NOMO-1 treated with DMSO at 0.1 percent for 48 hours (cell line): ENCODE results near the gene MEGF6.

Experiments
- DNase-seq: peaks from one replicate; lab custom pipeline; 2025; ENCODE audit not compliant: unreplicated experiment; lab: John Stamatoyannopoulos, UW

Gene MEGF6

DNA sequence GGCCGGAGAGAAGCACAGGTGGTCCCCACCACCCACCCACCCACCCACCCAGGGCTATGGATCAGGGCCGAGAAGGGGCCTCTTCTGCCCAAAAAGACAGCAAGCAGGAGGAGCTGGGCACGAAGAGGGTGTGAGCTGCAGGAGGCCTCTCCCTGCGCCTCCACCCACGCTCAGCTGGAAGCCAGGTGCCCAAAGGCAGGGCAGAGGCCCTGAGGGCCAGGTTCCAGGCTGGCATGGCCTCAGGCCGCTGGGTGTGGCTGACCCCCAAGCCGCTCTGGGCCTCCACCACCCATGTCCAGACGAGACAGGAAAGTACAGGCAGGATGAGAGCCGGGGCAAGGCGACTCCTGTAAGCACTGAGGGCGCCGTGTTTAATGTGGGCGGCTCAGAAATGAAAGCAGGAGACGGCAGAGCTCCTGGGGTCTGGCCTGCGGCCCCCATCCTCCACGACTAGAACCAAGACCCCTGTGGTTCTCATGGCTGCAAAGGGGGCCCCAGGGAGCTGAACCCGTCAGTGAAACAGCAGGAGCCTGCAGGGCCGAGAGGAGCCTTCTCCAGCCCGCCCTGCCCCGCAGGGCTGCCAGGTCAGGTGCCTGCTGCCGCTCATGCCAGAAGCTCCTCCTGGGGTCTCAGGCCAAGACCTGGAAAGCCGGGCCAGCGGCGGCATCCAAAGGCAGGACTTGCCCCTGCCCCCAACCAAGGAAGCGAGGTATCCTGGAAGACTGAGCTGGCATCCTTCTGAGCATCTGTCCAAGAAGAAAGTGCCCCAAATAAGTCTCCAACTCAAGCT is 56.0 kb downstream of the MEGF6 start:
- DNase-seq, result no peak

DNA sequence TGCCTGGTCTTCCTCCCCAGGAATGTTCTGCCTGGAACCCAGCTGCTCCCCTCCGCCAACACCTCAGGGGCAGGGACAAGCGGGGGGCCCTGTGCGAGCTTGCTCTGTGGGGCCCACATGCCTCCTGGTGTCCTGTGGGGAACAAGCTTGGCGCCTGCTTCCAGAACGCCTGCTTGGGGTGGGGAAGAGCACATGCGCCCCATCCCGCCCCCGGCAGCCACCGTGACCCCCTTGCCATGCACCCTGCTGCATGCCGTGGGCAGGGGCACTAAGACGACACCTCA is 57.4 kb downstream of the MEGF6 start:
- no peak for DNase-seq

DNA sequence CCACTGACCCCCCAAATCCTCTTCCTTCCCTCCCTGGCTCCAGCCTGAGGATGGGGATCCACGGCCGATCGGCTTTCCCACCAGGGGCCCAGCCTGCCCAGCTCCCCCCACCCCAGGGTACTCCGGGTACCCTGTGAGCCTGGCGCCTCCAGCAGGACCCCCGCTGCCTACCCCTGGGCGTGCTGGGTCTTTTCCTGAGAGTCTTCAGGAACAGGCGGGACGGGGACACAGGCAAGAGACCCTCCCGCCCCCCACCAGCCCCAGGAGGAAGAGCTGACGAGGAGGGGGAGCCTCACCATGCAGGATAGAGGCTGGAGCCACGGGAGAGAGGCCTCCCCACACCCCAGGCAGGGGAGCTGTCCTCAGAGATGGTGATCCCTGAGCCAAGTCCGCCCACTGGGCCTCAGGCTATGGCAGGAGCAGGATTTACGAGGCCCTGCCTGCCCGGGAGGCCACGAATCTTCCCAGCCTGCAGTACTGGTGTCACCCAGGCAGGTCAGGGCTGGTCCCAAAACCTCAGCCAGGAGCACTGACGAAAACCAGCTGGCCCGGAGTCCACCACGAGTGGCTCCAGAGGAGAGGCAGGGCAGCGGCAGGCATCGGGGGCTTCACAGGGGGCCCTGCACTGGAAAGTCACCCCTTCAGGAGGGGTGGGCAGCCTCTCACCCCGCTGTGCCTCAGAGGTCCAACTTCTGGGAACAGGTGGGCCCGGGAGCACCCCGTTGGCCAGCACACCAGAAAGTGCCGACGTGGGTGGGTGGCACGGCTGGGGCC is 58.0 kb downstream of the MEGF6 start:
- DNase-seq, result no peak

DNA sequence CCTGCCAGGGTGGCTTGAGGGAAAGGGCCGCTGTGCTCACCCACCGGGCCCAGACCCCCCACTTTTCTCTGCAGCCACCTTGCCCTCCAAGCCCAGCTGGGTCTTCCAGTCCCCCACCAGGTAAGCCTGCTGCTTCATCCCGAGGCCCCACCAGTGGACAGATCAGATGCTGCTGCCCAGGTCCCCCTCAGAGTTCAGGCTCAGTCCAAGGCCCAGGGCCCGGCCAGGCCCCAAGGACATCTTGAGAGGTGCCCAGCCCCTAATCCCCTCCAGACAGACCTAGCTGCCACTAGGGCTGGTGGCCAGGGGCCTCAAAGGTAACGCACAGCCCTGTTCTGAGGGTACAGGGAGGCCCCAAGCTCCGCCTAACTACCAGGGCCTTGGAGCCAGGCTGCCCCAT is 58.6 kb downstream of the MEGF6 start:
- DNase-seq, result no peak

DNA sequence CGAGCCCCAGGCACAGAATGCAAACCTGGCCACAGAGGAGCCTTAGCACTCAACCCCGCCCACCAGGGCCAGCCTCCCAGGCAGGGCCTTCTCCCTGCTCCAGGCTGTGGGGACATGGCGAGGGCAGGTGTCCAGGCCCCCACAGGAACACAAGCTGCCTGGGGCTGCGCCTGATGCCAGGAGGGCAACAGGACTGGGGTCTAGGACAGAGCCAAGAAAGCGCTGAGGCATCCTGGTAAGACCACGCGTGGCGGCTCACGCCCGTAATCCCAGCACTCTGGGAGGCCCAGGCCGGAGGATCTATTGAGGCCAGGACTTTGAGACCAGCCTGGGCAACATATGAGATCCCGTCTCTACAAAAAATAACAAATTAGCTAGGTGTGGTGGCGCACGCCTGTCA is 59.1 kb downstream of the MEGF6 start:
- no peak for DNase-seq

DNA sequence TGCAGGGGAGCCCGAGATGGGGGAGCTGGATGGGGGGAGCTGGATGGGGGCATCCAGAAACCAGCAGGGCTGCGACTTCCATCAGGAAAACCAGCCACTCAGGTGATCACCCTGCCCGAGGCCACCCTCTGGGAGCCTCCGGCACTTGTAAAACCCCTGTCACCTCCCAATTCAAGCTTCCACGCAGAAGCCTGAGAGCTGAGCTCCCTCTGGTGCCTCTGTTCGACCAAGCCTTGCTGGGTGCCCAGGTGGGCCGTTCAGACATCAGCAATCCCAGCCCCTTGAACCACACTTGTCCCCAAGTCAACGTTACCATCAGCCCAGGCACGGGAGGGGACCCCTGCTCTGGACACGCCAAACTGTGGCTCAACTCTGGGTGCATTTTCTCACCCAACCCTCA is 59.6 kb downstream of the MEGF6 start:
- DNase-seq, result no peak

DNA sequence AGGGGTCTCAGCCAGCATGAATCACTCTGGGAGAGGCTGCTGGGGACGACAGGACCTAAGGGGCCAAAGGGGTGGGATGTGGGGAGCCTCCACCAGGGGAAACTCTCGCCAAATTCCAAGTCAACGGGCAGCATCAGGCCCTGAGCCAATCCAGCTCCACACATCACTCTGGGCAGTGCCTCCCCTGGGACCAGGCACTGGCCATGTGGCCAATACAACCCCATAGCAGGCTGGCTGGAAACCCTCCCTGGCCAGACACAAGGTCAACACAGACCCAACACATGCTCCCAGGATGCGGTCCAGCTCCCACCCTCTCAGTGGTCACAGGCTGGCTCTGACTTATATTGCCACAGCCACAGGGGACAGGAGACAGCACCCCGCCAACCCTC is 60.0 kb downstream of the MEGF6 start:
- no peak for DNase-seq

DNA sequence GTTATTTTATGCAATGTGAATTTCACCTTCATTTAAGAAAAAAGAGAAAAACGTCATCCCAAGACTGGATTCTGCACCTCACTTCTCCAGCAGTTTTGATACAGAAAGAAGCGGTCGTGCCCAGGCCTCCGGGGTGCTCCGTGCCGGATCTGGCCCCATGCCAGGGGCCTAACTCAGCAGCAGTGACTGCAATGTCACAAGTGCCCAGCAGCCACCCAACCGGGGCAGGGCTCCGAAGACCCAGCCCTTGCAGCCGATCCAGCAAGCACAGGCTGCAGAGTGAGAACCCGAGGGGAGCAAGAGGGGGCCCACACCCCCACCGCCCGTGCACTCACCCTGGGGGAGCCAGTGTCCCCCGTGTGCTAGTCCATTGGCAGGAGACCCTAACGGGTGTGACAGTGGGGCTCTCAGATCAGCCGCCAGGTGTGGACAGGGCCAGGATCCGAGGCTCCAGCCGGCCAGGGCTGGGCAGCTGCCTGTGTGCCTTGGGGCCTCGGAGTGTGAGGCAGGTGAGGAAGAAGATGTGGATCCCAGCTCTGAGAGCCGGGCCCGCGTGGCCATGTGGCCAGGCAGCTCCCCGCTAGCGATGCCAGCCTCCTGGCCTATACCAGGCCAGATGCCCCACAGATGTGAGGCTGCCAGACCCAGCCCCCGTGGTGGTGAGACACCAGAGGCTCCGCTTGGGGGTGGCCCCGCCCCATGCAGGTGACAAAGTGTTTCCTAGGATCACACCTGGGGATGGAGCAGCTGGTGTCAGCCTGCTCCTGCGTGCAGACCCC is 60.6 kb downstream of the MEGF6 start:
- no peak for DNase-seq

DNA sequence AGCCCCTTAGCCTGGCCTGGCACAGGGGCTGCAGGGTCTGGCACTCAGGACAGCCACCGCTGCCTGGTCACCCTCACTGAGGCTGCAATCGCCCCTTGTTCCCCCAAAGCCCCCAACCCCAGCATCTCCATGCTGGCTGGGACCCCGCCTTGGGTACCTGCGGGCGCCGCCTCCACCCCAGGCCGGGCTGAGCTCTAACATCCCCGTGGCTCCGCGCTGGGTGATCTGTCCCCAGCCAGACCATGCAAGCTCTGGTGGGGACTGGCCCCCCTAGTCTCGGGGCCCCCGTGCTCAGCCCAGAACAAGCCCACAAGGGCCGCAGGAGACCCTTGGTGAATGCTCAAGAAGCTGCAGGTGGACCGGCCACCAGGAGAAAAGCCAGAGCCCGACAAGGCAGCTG is 62.4 kb downstream of the MEGF6 start:
- no peak for DNase-seq

DNA sequence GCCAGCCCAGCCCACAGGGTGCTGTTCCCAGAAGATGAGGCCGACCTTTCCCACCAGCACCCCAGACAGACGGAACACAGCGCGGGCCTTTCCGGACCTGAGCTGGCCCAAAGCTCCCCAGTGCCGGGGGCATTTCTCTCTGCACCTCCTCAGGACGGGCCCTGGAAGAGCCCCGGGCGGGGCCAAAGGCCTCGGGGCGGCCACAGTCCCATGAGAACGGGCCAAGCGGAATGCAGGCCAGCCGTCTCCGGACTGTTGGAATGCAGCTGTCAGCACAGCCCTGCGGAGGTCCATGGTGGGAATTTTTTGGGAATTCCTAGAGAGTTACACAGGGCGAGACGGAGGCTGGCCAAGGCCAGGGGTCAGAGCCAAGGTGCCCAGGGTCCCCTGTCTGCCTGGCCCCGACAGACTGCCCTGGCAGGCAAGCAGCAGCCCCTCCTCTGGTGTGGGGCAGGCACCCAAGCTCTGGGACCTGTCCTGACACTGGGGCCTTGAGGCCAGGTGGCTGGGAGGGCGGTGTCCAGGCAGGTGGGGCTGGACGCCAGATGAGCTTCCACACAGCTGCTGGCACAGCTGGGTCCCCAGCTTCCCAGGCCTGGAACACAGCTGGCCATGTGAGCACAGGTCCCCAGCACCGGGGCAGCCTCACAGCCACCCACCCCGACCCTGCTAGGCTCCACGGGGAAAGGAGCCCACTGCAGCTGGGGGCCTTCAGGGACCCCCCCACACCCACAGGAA is 63.0 kb downstream of the MEGF6 start:
- DNase-seq, result no peak

DNA sequence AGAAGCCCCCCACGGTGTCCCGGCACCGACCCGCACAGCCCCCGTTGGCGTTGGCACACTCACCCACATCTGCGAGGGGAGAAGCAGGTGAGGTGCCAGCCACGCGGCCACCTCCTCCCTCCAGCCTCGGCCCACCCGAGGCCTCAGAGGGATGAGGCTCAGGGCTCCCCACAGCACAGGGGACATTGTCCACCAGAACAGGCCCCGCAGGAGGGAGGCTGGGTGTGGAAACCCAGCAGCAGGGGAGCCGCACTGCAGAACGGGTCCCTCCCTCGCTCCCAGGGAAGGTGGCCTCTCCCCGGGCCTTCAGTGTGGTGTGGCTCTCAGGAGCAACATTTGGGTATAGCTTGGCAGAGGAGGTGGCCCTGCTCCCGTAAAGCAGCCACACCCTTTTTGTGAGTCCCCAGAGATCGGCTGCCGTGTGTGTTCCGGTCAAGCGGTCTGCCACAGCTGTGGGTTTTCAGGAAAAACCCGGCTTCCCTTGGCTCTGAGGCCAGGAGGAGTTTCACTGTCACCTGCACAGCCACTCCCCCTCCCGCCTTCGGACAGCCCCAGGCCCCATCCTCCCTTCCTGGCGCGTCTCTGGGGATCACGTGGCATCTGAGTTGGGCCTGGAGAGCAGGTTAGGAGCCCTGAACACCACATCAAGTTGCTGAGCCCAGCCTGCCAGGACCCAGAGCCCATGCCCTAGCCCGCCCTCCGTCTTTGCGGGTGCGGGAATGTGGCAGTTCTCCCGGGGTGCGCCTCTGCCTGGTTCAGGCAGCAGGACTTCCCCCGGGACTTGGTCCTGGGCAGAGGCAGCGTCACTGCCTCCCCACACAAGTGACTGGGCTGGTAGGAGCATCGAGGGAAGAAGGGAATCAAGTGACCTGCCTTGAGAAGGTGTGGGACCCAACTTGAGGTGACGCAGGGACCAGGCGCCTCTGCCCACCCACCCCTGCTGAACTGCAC is 64.0 kb downstream of the MEGF6 start:
- no peak for DNase-seq

DNA sequence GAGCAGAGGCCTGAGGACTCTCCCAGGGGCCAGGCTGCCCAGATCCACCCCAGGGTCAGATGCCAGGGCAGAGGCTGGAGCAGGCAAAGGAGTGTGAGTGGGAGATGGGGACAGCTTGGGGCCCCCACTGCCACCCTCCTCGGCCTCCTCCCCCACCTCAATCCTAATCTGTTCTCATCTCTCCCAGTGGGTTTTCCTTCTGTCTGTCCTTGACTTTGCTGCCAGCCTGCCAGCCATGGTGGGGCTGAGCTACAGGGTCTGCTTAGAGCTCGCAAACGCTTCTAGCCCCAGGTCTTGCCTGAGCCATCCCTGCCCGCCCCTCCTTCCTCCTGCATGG is 65.3 kb downstream of the MEGF6 start:
- DNase-seq, result no peak

DNA sequence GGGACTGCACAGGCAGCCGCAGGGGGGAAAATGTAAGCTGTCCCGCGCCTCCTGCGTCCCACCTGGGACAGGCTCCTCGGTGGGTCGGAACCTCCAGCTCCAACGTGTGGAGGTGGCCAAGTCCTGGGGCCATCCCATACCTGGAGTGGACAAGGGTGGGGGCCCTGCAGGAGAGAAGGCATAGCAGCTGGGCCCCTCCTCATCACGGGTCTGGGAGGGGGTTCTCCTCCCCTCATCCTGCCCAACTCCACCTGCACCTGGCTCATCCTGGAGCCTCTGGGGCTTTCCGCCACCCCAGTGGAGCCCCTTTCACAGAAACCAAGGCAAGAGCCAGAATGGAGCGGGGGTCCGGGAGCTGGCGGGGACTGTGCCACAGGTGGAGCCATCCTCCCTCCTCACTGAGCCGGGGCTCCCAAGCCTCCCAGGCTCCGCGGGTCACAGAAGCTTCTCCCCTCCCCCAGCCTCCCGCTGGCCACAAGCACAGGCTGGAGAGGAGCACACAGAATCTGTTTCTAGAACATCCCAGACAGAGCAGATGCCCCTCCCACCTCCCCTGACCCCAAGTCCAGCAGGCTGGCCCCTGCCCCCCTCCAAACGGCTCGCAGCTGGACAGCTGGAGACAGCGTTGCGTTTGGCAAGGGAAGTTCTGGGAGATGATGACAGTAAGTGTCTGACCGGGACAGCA is 65.8 kb downstream of the MEGF6 start:
- DNase-seq, result no peak

DNA sequence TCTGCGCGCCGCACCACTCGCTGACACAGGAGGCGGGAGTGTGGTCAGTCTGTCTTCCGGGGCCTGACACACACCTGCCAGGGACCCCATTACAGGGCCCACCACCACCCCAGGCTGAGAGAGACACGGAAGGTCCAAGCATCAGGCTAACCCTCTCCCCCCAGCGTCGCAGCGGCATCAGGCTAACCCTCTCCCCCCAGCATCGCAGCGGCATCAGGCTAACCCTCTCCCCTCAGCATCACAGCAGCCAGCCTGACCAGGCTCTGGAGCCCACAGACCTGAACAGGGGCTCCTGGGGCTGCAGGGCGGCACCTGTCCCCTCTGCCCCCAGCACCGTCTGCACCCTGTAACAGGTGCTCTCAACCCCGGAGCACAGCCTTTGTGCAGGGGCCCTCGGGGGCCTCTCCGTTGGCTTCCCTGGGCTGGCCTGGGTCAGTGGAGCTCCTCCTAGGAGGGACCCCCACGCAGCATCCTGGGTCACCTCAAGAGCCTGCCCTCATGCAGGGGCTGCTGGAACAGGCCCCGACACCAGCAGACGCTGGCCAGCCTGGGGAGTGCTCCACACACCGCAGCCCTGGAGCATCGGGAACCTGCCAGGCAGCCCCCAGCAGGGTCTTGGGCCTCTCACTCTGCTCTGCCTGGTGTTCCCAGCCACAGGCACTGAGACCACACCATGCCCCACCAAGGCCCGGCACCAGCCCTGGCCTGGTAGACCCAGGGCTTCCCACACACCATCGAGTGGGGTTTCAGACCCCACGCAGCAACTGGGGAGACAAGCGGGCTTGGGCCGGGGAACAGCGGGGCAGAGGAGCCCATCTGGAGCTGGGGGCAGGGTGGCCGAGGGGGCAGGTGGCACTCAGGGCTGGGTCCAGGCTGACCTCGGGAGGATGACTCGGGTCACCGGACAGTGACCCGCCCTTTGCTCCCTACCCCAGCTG is 67.0 kb downstream of the MEGF6 start:
- no peak for DNase-seq

DNA sequence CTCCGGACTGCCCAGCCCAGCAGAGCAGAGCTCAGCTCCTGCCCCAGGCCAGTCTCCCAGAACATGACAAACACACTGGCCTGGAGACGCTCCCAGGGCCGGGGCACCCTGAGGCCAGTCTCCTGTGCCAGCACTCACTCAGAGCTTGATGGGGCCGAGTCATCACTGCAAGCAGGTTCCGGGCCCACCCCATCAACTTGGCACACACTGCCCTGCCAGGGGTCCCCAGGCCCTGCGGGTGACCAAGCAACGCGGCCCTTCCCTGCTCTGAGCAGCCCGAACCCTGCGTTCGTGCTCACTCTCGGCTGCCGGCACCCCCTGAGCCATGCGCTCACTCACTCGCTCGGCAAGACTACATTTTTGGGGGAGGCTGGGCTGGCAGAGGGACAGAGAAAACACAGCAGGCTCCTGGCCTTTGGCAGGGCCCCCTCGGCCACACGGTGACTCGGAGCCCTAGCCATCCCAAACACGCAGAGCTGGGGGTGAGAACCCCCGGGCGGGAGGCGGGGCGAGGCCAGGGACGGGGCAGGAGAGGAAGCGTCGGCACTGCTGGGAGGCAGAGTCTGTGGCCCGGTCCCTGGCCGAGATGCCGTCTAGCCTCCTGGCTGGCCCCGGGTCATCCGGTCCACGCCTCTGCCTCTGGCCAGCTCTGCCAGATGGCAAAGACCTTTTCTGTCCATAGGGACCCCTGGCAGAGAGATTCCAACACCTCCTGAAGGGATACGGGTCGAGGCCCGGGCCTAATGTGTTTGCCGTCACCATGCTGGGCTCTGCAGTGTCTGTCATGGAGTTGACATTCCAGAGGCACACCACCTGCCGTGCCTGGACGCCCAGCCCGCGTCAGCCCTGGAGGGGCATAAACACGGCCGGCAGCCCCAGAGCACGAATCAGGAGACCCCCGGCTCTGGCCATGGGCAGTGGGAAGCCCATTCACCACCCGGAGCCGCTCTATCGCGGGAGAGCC is 68.0 kb downstream of the MEGF6 start:
- DNase-seq, result no peak

DNA sequence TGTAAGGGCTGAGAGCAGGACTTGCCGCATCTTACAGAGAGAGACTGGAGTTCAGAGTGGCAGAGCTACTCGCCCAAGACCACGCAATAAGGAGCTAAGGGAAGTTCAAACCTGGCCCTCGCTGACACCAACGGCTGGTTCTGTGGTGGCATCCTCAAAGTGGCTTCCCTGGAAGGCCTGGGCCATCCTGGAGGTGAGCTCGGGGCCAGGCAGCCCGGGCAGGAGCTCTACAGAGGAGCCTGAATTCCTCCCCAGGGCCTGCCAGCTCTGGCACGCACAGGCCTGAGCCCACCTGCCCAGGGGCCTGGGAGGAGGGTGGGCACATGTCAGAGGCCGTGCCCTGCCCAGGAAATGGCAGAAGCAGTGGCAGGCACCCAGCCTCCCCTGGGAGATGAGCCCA is 68.6 kb downstream of the MEGF6 start:
- no peak for DNase-seq

DNA sequence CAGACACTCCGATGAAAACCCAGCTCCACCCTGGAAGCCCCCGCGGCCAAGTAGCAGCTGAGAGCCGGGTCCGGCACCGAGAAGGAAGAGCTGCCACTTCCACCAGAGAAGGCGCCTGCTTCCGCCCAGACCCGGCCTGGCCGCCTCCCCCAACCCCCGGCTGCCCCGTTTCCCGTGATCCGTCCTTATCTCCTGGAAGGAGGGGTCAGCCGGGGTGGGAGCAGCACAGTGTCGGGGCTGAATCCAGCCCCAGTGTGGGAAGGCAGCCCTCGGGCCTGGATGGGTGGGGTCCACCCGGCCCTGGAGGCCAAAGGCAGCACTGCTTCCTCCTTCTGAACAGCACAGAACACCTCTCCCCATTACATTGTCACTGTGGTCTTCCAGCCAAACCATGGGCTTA is 69.4 kb downstream of the MEGF6 start:
- DNase-seq, result no peak

DNA sequence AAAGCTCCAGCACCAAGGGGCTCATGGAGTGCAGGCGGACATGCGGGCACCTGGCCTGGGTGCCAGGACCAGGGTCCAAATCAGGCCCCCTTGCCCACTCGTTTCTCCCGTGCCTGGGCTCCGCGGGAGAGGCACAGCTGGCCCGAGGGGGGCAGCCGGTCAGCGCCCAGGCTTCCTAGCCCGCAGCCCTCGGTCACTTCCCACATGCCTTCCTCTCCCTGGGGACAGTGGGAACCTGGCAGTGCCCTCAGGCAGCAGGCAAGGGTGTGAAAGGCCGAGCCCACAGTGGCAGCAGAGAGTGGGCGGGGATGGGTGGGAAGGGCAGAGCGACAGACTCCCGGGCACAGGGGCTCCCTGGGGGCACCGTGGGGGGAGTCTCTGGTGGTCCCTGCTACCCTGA is 69.8 kb downstream of the MEGF6 start:
- no peak for DNase-seq
